Measurements from ENCODE around the gene MS4A5.
"Not testable (repeated sequence)": the region's sequence is repeated elsewhere in the genome, so short reads cannot be mapped to it uniquely, and the experiment has no call there.

Gene MS4A5

GRCh38 chr11:60429272-60429671 is at the start of gene MS4A5:
Gene MS4A5, plus strand, starts transcription at chr11:60429572. Its CDS starts 103 bp downstream, at chr11:60429675.
- DNase-seq (ENCODE audit: low read depth): no peak

GRCh38 chr11:60389279-60389910 is 40.0 kb upstream of the MS4A5 start:
- H3K4me3 ChIP-seq (ENCODE audit: low read depth, low read length): no peak overlapping the region
- no peak for DNase-seq (ENCODE audit: low read depth)

More at GRCh38 chr11:60429272-60429671, at the start of gene MS4A5:
- H3K4me3 ChIP-seq (ENCODE audit: low read depth, low read length): no peak within 1 kb of the TSS

GRCh38 chr11:60390419-60390818 is 39.0 kb upstream of the MS4A5 start:
- DNase-seq (ENCODE audit: low read depth): no peak
- no peak overlapping the region for H3K4me3 ChIP-seq (ENCODE audit: low read depth, low read length)

- H3K4me3 ChIP-seq (ENCODE audit: low read depth, low read length): no peak overlapping the region
- no peak for DNase-seq (ENCODE audit: low read depth)
These were observed 37.0 kb upstream of the MS4A5 start for GRCh38 chr11:60392361-60392760.

GRCh38 chr11:60393016-60393415 is 36.4 kb upstream of the MS4A5 start:
- no peak for DNase-seq (ENCODE audit: low read depth)
- no peak overlapping the region for H3K4me3 ChIP-seq (ENCODE audit: low read depth, low read length)

GRCh38 chr11:60394666-60395380 is 34.5 kb upstream of the MS4A5 start:
- no peak for DNase-seq (ENCODE audit: low read depth)
- H3K4me3 ChIP-seq (ENCODE audit: low read depth, low read length): no peak overlapping the region

GRCh38 chr11:60396382-60396781 is 33.0 kb upstream of the MS4A5 start, which contains the start of gene MS4A14:
Gene MS4A14, plus strand, starts transcription at chr11:60396459. Its CDS starts 120 bp downstream, at chr11:60396579.
- DNase-seq (ENCODE audit: low read depth): no peak
- no peak within 1 kb of the TSS for H3K4me3 ChIP-seq (ENCODE audit: low read depth, low read length)

- no peak overlapping the region for H3K4me3 ChIP-seq (ENCODE audit: low read depth, low read length)
- DNase-seq (ENCODE audit: low read depth): no peak
These were observed 32.6 kb upstream of the MS4A5 start for GRCh38 chr11:60396799-60397198.

- no peak overlapping the region for H3K4me3 ChIP-seq (ENCODE audit: low read depth, low read length)
- no peak for DNase-seq (ENCODE audit: low read depth)
These were observed 9.4 kb upstream of the MS4A5 start for GRCh38 chr11:60420015-60420414.

GRCh38 chr11:60422609-60423008 is 6.8 kb upstream of the MS4A5 start:
- DNase-seq (ENCODE audit: low read depth): no peak

GRCh38 chr11:60428517-60428916 is 855 bp upstream of the MS4A5 start:
- DNase-seq (ENCODE audit: low read depth): no peak
- H3K4me3 ChIP-seq (ENCODE audit: low read depth, low read length): no peak overlapping the region

More at GRCh38 chr11:60422609-60423008, 6.8 kb upstream of the MS4A5 start:
- no peak overlapping the region for H3K4me3 ChIP-seq (ENCODE audit: low read depth, low read length)

GRCh38 chr11:60431251-60431650 is 1.9 kb downstream of the MS4A5 start:
- no peak for DNase-seq (ENCODE audit: low read depth)

GRCh38 chr11:60433401-60433800 is 4.0 kb downstream of the MS4A5 start:
- no peak for DNase-seq (ENCODE audit: low read depth)
- H3K4me3 ChIP-seq (ENCODE audit: low read depth, low read length): no peak overlapping the region

More at GRCh38 chr11:60431251-60431650, 1.9 kb downstream of the MS4A5 start:
- no peak overlapping the region for H3K4me3 ChIP-seq (ENCODE audit: low read depth, low read length)

- no peak overlapping the region for H3K4me3 ChIP-seq (ENCODE audit: low read depth, low read length)
- DNase-seq (ENCODE audit: low read depth): no peak
These were observed 17.7 kb downstream of the MS4A5 start for GRCh38 chr11:60447070-60447469.

- no peak for DNase-seq (ENCODE audit: low read depth)
These were observed 18.5 kb downstream of the MS4A5 start for GRCh38 chr11:60447846-60448245.

GRCh38 chr11:60451185-60451584 is 21.8 kb downstream of the MS4A5 start:
- H3K4me3 ChIP-seq (ENCODE audit: low read depth, low read length); DNase-seq (ENCODE audit: low read depth): not testable (repeated sequence)

More at GRCh38 chr11:60447846-60448245, 18.5 kb downstream of the MS4A5 start:
- H3K4me3 ChIP-seq (ENCODE audit: low read depth, low read length): no peak overlapping the region

GRCh38 chr11:60454212-60454611 is 24.8 kb downstream of the MS4A5 start:
- no peak overlapping the region for H3K4me3 ChIP-seq (ENCODE audit: low read depth, low read length)

GRCh38 chr11:60455531-60456042 is 26.2 kb downstream of the MS4A5 start, which contains the start of gene MS4A1:
Gene MS4A1, plus strand, starts transcription at chr11:60455847. Its CDS starts 6,528 bp downstream, at chr11:60462375.
- no peak for DNase-seq (ENCODE audit: low read depth)
- H3K4me3 ChIP-seq (ENCODE audit: low read depth, low read length): no peak within 1 kb of the TSS

More at GRCh38 chr11:60454212-60454611, 24.8 kb downstream of the MS4A5 start:
- DNase-seq (ENCODE audit: low read depth): no peak

GRCh38 chr11:60457576-60457975 is 28.2 kb downstream of the MS4A5 start:
- no peak for DNase-seq (ENCODE audit: low read depth)

GRCh38 chr11:60459345-60459744 is 30.0 kb downstream of the MS4A5 start:
- DNase-seq (ENCODE audit: low read depth): no peak
- no peak overlapping the region for H3K4me3 ChIP-seq (ENCODE audit: low read depth, low read length)

More at GRCh38 chr11:60457576-60457975, 28.2 kb downstream of the MS4A5 start:
- no peak overlapping the region for H3K4me3 ChIP-seq (ENCODE audit: low read depth, low read length)

All from skeletal muscle cell (primary cell).